CD4-positive, CD25-positive, alpha-beta regulatory T cell (primary cell): ENCODE results near the gene ZNF285. TPM values are rescaled to one million over a fixed set of nuclear protein-coding genes. Genes with fewer than 3 reads are reported as not detected.
A peak's percentile ranks its signal among the peaks of the same experiment; 100 is the strongest.
"Not testable (repeated sequence)": the region's sequence is repeated elsewhere in the genome, so short reads cannot be mapped to it uniquely, and the experiment has no call there.

Experiments
- ATAC-seq, 2 donors: fragments of 150-1000 bp; cut with Tn5 transposase; one replicate each; pipeline ENCODE4 v1.10.0; 2021; ENCODE audit warnings: low read depth in 2 of 2, moderate number of reproducible peaks in 2 of 2, moderate library complexity in 1 of 2
- DNase-seq, 3 donors: peaks; one replicate each; pipeline versions ENCODE4 v3.0.0 to v3.0.0-alpha.2; 2012 to 2022; ENCODE audit warnings: mixed read lengths in 1 of 3
- H3K27ac ChIP-seq: one replicate; pipeline ENCODE4 v1.7.0; 2013; ENCODE audit warnings: mild to moderate bottlenecking, low read length; ENCODE audit not compliant: insufficient read depth, poor library complexity, severe bottlenecking
- H3K27me3 ChIP-seq: one replicate; pipeline ENCODE4 v1.7.0; 2013; ENCODE audit warnings: low read length; ENCODE audit not compliant: control insufficient read depth, insufficient read depth
- H3K36me3 ChIP-seq: one replicate; pipeline ENCODE4 v1.7.0; 2013; ENCODE audit warnings: mild to moderate bottlenecking, low read length, moderate library complexity; ENCODE audit not compliant: control insufficient read depth, insufficient read depth
- H3K4me1 ChIP-seq: 2 replicates; pipeline ENCODE4 v1.7.0; 2013; ENCODE audit warnings: mild to moderate bottlenecking, low read length; ENCODE audit not compliant: insufficient read depth, control insufficient read depth, poor library complexity, severe bottlenecking
- H3K4me3 ChIP-seq: one replicate; pipeline ENCODE4 v1.7.0; 2013; ENCODE audit warnings: low read depth, mild to moderate bottlenecking, low read length, moderate library complexity
- H3K9me3 ChIP-seq, 2 experiments: 1 replicate in 1 of 2; 2 replicates in 1 of 2; pipeline ENCODE4 v1.7.0; 2013; ENCODE audit warnings: low read length in 2 of 2, mild to moderate bottlenecking in 1 of 2, moderate library complexity in 1 of 2; ENCODE audit not compliant: control insufficient read depth in 2 of 2
- H3K27ac Mint-ChIP-seq, 3 donors: one replicate each; pipeline ENCODE4 v1.8.0; 2020 to 2022; ENCODE audit warnings: mild to moderate bottlenecking in 3 of 3, mixed read lengths in 3 of 3, moderate library complexity in 2 of 3
- H3K27me3 Mint-ChIP-seq: one replicate; pipeline ENCODE4 v1.8.0; 2022; ENCODE audit warnings: mild to moderate bottlenecking, mixed read lengths
- H3K36me3 Mint-ChIP-seq: one replicate; pipeline ENCODE4 v1.8.0; 2020; ENCODE audit warnings: mixed read lengths
- H3K4me1 Mint-ChIP-seq, 4 donors: one replicate each; pipeline ENCODE4 v1.8.0; 2020 to 2022; ENCODE audit warnings: mixed read lengths in 4 of 4, mild to moderate bottlenecking in 1 of 4
- H3K4me3 Mint-ChIP-seq, 4 donors: one replicate each; pipeline ENCODE4 v1.8.0; 2020 to 2022; ENCODE audit warnings: mild to moderate bottlenecking in 4 of 4, mixed read lengths in 4 of 4, moderate library complexity in 3 of 4
- H3K9me3 Mint-ChIP-seq, 7 donors: one replicate each; pipeline ENCODE4 v1.8.0; 2020 to 2022; ENCODE audit warnings: mixed read lengths in 7 of 7, mild to moderate bottlenecking in 3 of 7, moderate library complexity in 2 of 7
- polyA plus RNA-seq, 4 donors: library from polyadenylated mRNA; unstranded; fragments of 300-500 nt; fragmentation: Illumina TruSeq; gene quantifications; one replicate each; pipeline ENCODE4 v1.2.3, GENCODE V29; 2021
- total RNA-seq: library from RNA; stranded (reverse); gene quantifications from one replicate; pipeline ENCODE4 v1.2.3, GENCODE V29; 2022

Gene ZNF285
- total RNA-seq: 0.39 TPM
- 1 to 10 TPM in 3 of 4 donors, not detected in 1; 1.0 to 1.8 (median 1.2) TPM for polyA plus RNA-seq

DNA sequence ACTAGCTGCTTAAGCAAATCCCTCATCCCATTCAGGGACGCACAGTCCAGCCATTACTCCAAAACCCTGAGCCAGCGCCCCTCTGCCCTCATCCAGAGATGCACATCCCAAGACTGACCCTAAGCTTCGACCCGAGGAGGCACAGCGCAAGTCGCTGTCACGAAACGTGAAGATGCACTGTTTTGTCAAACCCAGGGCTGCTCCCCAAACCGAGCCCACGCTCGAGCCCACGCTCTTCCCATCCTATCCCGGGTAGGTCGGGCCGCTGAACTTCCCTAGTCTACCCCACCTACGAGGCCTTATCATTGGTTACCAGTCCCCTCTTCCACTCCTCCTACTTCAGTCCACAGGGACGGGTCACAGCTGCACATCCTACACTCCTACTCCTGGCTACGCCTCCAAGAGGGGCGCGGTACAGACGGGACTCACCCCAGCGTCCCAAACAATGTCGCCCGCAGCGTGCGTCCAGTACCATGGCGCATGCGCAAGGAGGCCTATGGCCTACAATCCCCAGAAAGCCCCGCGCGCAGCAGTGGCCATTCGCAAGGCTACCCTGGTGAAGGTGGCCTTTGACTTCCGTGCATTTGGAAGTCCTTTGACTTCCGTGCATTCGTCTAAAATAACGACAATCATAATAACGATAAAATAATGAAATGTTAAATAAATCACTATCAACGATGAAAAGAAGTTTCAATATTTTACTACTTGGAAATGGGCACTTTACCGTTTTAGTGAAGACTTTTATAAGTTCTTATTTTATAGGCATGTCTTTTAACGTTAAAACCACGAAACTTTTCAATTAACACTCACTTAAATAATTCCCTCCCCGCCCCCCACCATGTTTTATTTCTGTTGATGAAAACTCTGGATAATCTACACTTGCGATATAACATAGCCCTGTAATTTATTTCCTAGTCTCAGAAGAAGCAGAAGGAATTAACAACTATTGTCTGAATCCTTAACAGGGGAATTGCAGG, at the start of gene ZNF285:
ZNF285 (minus strand) TSS at position 470 of the 977 bp plus-strand sequence. CDS start 4,395 bp downstream, outside the sequence.
- peak; percentile 32 to 79 (median 57) for DNase-seq
- peak; percentile 52 to 64 for ATAC-seq
- H3K9me3 Mint-ChIP-seq: peaks cover 3 to 56% (median 19%) of the 10 kb centered on the region in 7 donors
- no peaks in the 10 kb centered on the region for H3K36me3 ChIP-seq
- H3K36me3 Mint-ChIP-seq: peaks cover 7% of the 10 kb centered on the region
- H3K9me3 ChIP-seq: peaks cover 9 to 16% of the 10 kb centered on the region in 2 experiments
- peaks cover 0 to 12% (median 3%) of the 10 kb centered on the region in 4 donors for H3K4me1 Mint-ChIP-seq
- no peaks in the 10 kb centered on the region for H3K27me3 Mint-ChIP-seq
- H3K27ac ChIP-seq: no peak within 1 kb of the TSS
- H3K27ac Mint-ChIP-seq: peak within 1 kb of the TSS; percentile 66 to 84 (median 68)
- H3K4me3 ChIP-seq: peak within 1 kb of the TSS; percentile 53
- H3K4me1 ChIP-seq: no peaks in the 10 kb centered on the region
- H3K4me3 Mint-ChIP-seq: peak within 1 kb of the TSS; percentile 38 to 93 (median 78)
- no peaks in the 10 kb centered on the region for H3K27me3 ChIP-seq

- H3K9me3 ChIP-seq: peaks cover 60 to 73% of the 10 kb centered on the region in 2 experiments
- peaks cover 20% of the 10 kb centered on the region for H3K36me3 Mint-ChIP-seq
- peaks cover 14 to 82% (median 42%) of the 10 kb centered on the region in 7 donors for H3K9me3 Mint-ChIP-seq
- H3K27me3 ChIP-seq: no peaks in the 10 kb centered on the region
- peak within 1 kb of the TSS; percentile 6 to 89 (median 83) for H3K4me3 Mint-ChIP-seq
- DNase-seq (peak; percentile 14 to 81 (median 56)), ATAC-seq (peak; percentile 60 to 63)
- H3K4me1 Mint-ChIP-seq: peaks cover 0 to 17% (median 3%) of the 10 kb centered on the region in 4 donors
- no peaks in the 10 kb centered on the region for H3K27me3 Mint-ChIP-seq
- peaks cover 5% of the 10 kb centered on the region for H3K4me1 ChIP-seq
- H3K27ac ChIP-seq: no peak within 1 kb of the TSS
- peak within 1 kb of the TSS; percentile 62 to 81 (median 69) for H3K27ac Mint-ChIP-seq
- H3K36me3 ChIP-seq: no peaks in the 10 kb centered on the region
- H3K4me3 ChIP-seq: peak within 1 kb of the TSS; percentile 54
These were observed 46.7 kb upstream of the ZNF285 start, which contains the start of gene ZNF229 for GRCh38 chr19:44447916-44448674. TSS of gene ZNF229 (minus strand) at chr19:44448472. CDS start at chr19:44442847, 5,625 bp downstream.

DNA sequence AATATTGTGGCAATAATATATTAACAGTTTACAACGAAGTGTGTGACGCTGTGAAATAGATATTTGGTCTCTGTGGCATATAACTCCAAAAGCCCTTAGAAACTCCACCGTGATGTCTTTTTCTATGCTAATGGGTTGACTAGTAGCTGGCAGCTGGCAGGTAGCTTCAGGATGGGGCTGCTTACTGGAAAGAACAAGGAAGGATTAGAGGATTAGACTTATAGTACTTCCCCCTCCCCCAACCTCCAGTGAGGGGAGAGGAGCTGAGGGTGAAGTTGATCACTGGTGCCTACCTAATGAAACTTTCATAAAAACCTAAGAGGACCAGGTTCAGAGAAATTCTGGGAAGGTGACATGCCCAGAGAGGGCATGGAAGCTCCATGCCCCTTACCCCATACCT, 37.0 kb upstream of the ZNF285 start:
- peaks cover 0 to 78% (median 28%) of the 10 kb centered on the region in 7 donors for H3K9me3 Mint-ChIP-seq
- H3K9me3 ChIP-seq: peaks cover 18 to 39% of the 10 kb centered on the region in 2 experiments

GRCh38 chr19:44435441-44435840, 34.0 kb upstream of the ZNF285 start:
- Mint-ChIP-seq H3K27ac (no peak overlapping the region), H3K36me3 (peaks cover 21% of the 10 kb centered on the region), H3K4me1 (no peaks in the 10 kb centered on the region), H3K27me3 (no peaks in the 10 kb centered on the region), H3K9me3 (peaks cover 0 to 85% (median 25%) of the 10 kb centered on the region in 7 donors), H3K4me3 (no peak overlapping the region)
- H3K27me3 ChIP-seq: no peaks in the 10 kb centered on the region
- no peak overlapping the region for H3K4me3 ChIP-seq
- DNase-seq (no peak), ATAC-seq (no peak)
- no peaks in the 10 kb centered on the region for H3K4me1 ChIP-seq
- no peak overlapping the region for H3K27ac ChIP-seq
- H3K9me3 ChIP-seq: peaks cover 22 to 53% of the 10 kb centered on the region in 2 experiments
- H3K36me3 ChIP-seq: no peaks in the 10 kb centered on the region

More for the DNA sequence above, 37.0 kb upstream of the ZNF285 start:
- Mint-ChIP-seq H3K36me3 (peaks cover 27% of the 10 kb centered on the region), H3K4me3 (no peak overlapping the region), H3K27me3 (no peaks in the 10 kb centered on the region), H3K4me1 (no peaks in the 10 kb centered on the region), H3K27ac (no peak overlapping the region)
- Histone ChIP-seq H3K27me3 (no peaks in the 10 kb centered on the region), H3K36me3 (no peaks in the 10 kb centered on the region), H3K4me1 (no peaks in the 10 kb centered on the region), H3K4me3 (no peak overlapping the region), H3K27ac (no peak overlapping the region)
- DNase-seq: no peak
- ATAC-seq: no peak

- H3K36me3 Mint-ChIP-seq: peaks cover 20% of the 10 kb centered on the region
These were observed 29.5 kb upstream of the ZNF285 start for GRCh38 chr19:44430956-44431355.

DNA sequence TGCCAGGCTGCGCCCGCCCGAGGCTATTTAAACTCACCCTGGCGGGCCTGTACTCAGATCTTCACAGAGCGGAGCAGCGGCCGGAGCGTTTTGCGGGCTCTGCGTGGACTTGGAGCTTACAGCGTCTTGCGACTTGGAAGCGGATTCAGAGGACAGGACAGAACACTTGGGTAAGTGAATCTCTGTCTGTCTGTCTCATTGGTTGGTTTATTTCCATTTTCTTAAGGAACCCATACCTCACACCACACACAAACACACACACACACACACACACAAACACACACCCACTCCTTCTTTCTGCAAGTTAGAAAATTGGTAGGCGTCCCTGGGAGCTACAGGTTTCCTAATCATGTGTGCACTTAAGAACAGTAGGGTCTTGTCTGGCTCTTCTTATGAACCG, 14.1 kb upstream of the ZNF285 start:
- ATAC-seq, H3K36me3 Mint-ChIP-seq: not testable (repeated sequence)

More at GRCh38 chr19:44430956-44431355, 29.5 kb upstream of the ZNF285 start:
- Histone ChIP-seq H3K4me1 (no peaks in the 10 kb centered on the region), H3K4me3 (no peak overlapping the region), H3K27me3 (no peaks in the 10 kb centered on the region), H3K27ac (no peak overlapping the region), H3K9me3 (peaks cover 45 to 77% of the 10 kb centered on the region in 2 experiments), H3K36me3 (no peaks in the 10 kb centered on the region)
- Mint-ChIP-seq H3K27ac (no peak overlapping the region), H3K4me1 (no peaks in the 10 kb centered on the region), H3K27me3 (no peaks in the 10 kb centered on the region), H3K9me3 (peaks cover 0 to 91% (median 29%) of the 10 kb centered on the region in 7 donors), H3K4me3 (no peak overlapping the region)
- DNase-seq: no peak
- no peak for ATAC-seq

DNA sequence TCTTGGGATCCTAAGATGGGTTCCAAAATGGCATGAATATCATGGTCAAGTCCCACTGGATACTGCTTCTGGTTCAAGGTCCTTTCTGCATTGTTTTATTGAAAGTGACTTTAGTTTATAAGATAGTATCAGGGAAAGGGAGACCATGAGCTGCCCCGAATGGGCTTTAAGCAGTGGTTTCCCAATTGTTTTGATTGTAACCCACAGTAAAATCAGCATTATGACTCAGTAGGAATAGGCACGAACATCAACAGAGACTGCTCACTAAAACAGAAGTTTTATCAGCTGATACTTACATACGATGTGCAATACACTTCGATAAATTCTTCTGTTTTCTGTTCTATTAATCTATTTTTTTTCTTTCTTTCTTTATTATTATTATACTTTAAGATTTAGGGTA, 12.1 kb downstream of the ZNF285 start:
- not testable (repeated sequence) for H3K27ac Mint-ChIP-seq, H3K4me3 Mint-ChIP-seq, H3K27me3 ChIP-seq, H3K4me1 ChIP-seq, H3K27me3 Mint-ChIP-seq, H3K4me3 ChIP-seq, DNase-seq, H3K4me1 Mint-ChIP-seq, H3K36me3 ChIP-seq, H3K27ac ChIP-seq, ATAC-seq
- Mint-ChIP-seq H3K36me3 (peaks cover 35% of the 10 kb centered on the region), H3K9me3 (peaks cover 4 to 66% (median 22%) of the 10 kb centered on the region in 7 donors)
- peaks cover 11 to 16% of the 10 kb centered on the region in 2 experiments for H3K9me3 ChIP-seq

More for the DNA sequence above, 14.1 kb upstream of the ZNF285 start:
- not testable (repeated sequence) for H3K27ac ChIP-seq, H3K36me3 ChIP-seq, H3K27me3 Mint-ChIP-seq, H3K4me1 ChIP-seq, DNase-seq, H3K4me1 Mint-ChIP-seq, H3K27ac Mint-ChIP-seq, H3K27me3 ChIP-seq, H3K4me3 ChIP-seq, H3K4me3 Mint-ChIP-seq
- peaks cover 7 to 21% of the 10 kb centered on the region in 2 experiments for H3K9me3 ChIP-seq
- peaks cover 3 to 47% (median 16%) of the 10 kb centered on the region in 7 donors for H3K9me3 Mint-ChIP-seq
